ENCODE measurements around the gene UXT. TPM values are rescaled to one million over a fixed set of nuclear protein-coding genes. Genes with fewer than 3 reads are reported as not detected.

The UXT gene
- total RNA-seq (2021; ENCODE audit: unreplicated experiment) (129 TPM), Bru-seq, nascent RNA (percentile 87 among the genes with signal in this experiment), BruChase-seq, experiment 1, labeled RNA remaining after a 2-hour chase (percentile 71 among the genes with signal in this experiment), BruChase-seq, experiment 2, labeled RNA remaining after a 6-hour chase (percentile 73 among the genes with signal in this experiment)
- 138 TPM for polyA plus RNA-seq (2012; ENCODE audit: insufficient read length)
- long read RNA-seq, transcript UXT-201 (7 exons, 574 nt) = major isoform, 33 of 62 reads
- long read RNA-seq, transcript UXT-202 (6 exons, 701 nt) = minor isoform, 17 of 62 reads
- long read RNA-seq, partial matches to known transcripts = 5 of 62 reads
- long read RNA-seq, other reads (novel, unspliced or antisense) = 5 of 62 reads

DNA sequence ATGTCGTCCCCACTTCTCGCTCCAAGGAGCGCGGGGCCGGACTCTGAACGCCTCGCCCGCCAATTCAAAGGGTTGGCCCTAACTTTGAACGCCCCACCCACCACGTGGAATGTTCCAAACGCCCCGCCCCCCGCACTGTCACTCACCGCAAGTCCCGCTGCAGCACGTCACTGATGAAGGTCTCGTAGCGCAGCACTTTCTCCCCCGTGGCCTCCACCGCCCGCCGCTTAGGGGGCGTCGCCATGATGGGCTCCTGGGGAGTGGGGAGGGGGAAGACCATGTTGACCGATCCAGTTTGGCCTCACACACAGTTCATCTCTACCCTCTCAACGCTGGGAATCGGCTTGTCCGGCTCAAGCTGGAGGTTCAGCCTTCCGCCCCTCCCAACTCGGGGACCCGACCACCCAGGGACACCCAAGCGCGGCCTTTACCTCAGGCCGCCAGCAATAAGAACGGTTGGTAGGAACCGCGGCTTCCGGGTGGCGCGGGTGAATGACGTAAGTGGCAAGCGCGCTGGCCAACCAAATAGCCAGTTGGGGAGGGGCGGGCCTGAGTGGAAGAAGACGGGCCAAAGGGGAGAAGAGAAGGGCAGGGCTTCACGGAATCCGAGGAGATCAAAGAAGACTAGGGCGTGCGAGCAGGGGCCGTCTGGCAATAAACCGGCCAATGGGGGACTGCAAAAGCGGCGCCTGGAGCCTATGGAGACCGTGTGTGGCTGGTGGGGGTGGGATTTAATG, at the start of gene UXT:
UXT (minus strand) TSS at position 497 of the 737 bp plus-strand sequence; CDS start at position 244, 253 bp downstream.
- Histone ChIP-seq H3K4me3 (ENCODE audit: low read depth in 2 of 2, low read length in 2 of 2) (peak within 1 kb of the TSS; percentile 65 to 66), H3K27me3 (ENCODE audit: control insufficient read depth, insufficient read depth, low read length) (no peaks in the 10 kb centered on the region), H3K27ac (ENCODE audit: low read length) (peak within 1 kb of the TSS; percentile 95), H3K9me3 (ENCODE audit: control insufficient read depth, insufficient read depth, low read depth, low read length) (no peaks in the 10 kb centered on the region), H3K4me1 (ENCODE audit: control insufficient read depth, insufficient read depth, low read length) (peaks cover 3% of the 10 kb centered on the region; the same call in 1 of the 2 replicates), H3K36me3 (ENCODE audit: control insufficient read depth, insufficient read depth, low read length) (peaks cover 5% of the 10 kb centered on the region; the same call in 1 of the 2 replicates)
- POLR2A ChIA-PET = no interaction called here
- in situ Hi-C loops (cut with HindIII; ENCODE audit: low pct_unique_long_range_greater_than_20kb, low sequenced_read_pairs) = no loop called here
- peak; percentile 78 for DNase-seq (ENCODE audit: low read depth, low spot score)
- ATAC-seq = peak; percentile 94
- intact Hi-C loops (cut with micrococcal nuclease; ENCODE audit: unreplicated experiment) = no loop called here
- no TSS peak for BruUV-seq (replicated peaks)
- CTCF ChIA-PET = no interaction called here
- TF ChIP-seq SIN3A (IDR thresholded peaks at IDR 0.05; ENCODE audit: borderline replicate concordance, insufficient read depth, low read depth, low read length) = 0 out of 2 replicates have a peak, but pooled peaks have one; percentile 45
- peak; percentile 99 for TF ChIP-seq TCF7L2 (IDR thresholded peaks at IDR 0.05; ENCODE audit: low read depth, low read length)
- no peak for TF ChIP-seq CTCF (IDR thresholded peaks at IDR 0.05)
- peak; percentile 67; the same call in 1 of the 2 replicates for TF ChIP-seq POLR2AphosphoS5 (IDR thresholded peaks at IDR 0.05; ENCODE audit: low read depth, low read length)
- TF ChIP-seq REST (IDR thresholded peaks at IDR 0.05; ENCODE audit: insufficient read depth in 1 of 2, low read depth in 2 of 2, low read length in 1 of 2) = no peak

DNA sequence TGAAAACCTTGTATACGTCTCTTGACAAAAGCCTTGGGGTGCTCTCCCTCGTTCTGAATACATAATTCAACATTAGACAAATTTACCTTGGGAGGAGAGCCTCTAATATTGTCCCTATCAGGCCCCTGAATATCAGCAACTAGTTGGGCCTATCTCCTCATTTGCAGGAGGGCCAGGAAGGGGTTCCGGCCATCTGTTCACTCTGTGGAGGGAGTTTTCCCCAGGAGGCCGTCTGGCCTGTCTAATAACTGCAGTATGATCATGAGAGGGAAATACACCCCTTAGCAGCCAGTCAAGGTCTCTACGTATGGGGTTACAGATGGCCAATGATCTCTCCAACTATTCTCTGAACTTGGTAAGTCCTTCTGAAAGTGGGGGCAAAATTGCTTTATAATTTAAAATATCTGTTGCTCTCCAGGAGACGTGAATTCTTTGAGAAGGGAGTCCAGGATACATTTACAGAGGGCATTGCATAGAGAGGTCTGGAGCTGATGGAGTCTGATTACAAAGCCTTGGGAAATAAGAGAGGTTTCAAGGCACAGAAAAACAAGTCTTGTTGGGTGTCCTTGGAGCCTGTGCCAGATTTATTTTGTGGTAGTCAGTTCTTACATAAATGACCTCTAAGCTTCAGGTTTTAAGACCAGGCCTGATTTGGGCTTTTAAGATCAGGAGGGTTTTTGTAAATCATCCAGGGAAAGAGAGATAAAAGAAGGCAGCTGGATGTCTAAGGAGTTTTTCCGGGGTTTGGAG, 48.2 kb upstream of the UXT start:
- Histone ChIP-seq H3K36me3 (ENCODE audit: control insufficient read depth, insufficient read depth, low read length) (no peaks in the 10 kb centered on the region), H3K9me3 (ENCODE audit: control insufficient read depth, insufficient read depth, low read depth, low read length) (no peaks in the 10 kb centered on the region), H3K4me3 (ENCODE audit: low read depth in 2 of 2, low read length in 2 of 2) (no peak overlapping the region), H3K27me3 (ENCODE audit: control insufficient read depth, insufficient read depth, low read length) (peaks cover 3% of the 10 kb centered on the region; the same call in 1 of the 2 replicates), H3K4me1 (ENCODE audit: control insufficient read depth, insufficient read depth, low read length) (no peaks in the 10 kb centered on the region), H3K27ac (ENCODE audit: low read length) (no peak overlapping the region)
- CTCF ChIA-PET = interaction anchor here (0.6 kb wide), 1 partner anchor 15 kb away, joined by 3 read pairs; no protein-coding TSS in a partner anchor
- ATAC-seq (no peak), DNase-seq (ENCODE audit: low read depth, low spot score) (no peak)
- BruUV-seq (replicated peaks) = no TSS peak
- intact Hi-C loops (cut with micrococcal nuclease; ENCODE audit: unreplicated experiment) = no loop called here
- in situ Hi-C loops (cut with HindIII; ENCODE audit: low pct_unique_long_range_greater_than_20kb, low sequenced_read_pairs) = no loop called here
- TF ChIP-seq TCF7L2 (IDR thresholded peaks at IDR 0.05; ENCODE audit: low read depth, low read length) = no peak
- TF ChIP-seq SIN3A (IDR thresholded peaks at IDR 0.05; ENCODE audit: borderline replicate concordance, insufficient read depth, low read depth, low read length) = no peak
- no peak for TF ChIP-seq REST (IDR thresholded peaks at IDR 0.05; ENCODE audit: insufficient read depth in 1 of 2, low read depth in 2 of 2, low read length in 1 of 2)
- no peak for TF ChIP-seq POLR2AphosphoS5 (IDR thresholded peaks at IDR 0.05; ENCODE audit: low read depth, low read length)
- TF ChIP-seq CTCF (IDR thresholded peaks at IDR 0.05) = no peak
- POLR2A ChIA-PET = no interaction called here

Measured in Panc1 (cell line).